ENCODE measurements around the gene PRR12.
A peak's percentile ranks its signal among the peaks of the same experiment; 100 is the strongest.
"Not testable (repeated sequence)": the region's sequence is repeated elsewhere in the genome, so short reads cannot be mapped to it uniquely, and the experiment has no call there.

PRR12 gene

GRCh38 chr19:49624967-49625910 is 34.3 kb downstream of the PRR12 start:
- no peak for DNase-seq

DNA sequence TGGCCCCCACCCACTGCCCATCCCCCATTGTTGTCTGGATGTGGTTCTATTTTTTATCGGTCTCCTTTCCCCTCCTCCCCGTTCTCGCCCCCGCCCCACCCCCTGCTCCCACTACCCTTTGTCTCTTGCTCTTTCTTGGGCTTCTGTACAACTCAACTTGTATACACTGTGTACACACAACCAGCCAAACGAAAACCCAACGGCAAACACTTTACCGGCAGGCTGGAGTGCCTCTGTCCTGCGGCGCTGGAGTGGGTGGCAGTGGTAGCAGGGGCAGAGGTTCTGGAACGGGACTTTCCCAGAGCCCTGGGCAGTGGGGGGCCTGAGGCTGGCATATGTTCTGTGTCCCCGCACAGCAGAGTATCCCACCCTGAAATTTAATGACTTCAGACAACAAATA is 35.2 kb downstream of the PRR12 start:
- DNase-seq, result no peak

- DNase-seq, result no peak
These were observed 38.7 kb downstream of the PRR12 start for GRCh38 chr19:49629659-49630058.

DNA sequence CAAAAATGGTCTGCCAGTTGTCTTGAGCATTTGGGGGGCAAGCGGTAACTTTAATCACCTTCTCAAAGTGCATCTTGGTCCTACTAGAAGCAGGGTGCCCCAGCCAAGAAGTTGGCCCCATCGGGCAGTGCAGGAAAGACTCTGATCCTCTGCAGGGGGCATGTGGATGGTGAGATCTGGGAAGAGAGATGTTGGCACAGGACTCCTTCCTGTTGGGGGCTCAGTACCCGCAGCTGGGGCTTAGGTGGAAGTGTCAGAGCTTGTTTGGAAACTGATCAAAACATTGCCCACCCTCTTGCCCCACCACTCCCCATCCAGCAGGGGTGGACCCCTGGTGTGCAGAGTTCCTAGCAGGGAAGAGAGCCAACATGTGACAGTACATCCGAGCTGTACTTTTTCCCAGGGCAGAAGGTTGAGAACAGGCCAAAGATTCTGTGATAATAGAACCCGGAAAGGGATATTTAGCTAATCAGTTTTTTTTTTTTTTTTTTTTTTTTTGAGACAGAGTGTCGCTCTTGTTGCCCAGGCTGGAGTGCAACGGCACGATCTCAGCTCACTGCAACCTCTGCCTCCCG is 40.1 kb downstream of the PRR12 start:
- DNase-seq, result no peak

GRCh38 chr19:49631610-49632192 is 40.7 kb downstream of the PRR12 start:
- DNase-seq, result no peak

DNA sequence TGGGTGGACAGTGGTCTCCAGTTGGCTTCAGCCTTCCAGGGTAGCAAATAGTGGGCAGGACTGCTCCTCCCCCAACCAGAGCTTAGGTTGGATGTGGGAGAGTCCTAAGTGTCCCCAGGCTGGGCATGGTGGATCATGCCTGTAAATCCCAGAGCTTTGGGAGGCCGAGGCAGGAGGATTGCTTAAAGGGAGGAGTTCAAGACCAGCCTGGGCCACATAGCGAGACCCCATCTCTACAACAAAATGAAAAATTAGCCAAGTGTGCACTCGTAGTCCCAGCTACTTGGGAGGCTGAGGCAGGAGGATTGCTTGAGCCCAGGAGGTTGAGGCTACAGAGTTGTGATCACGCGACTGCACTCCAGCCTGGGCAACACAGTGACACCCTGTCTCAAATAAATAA is 41.6 kb downstream of the PRR12 start:
- DNase-seq, result no peak

- not testable (repeated sequence) for DNase-seq
These were observed 42.3 kb downstream of the PRR12 start for GRCh38 chr19:49633273-49633672.

DNA sequence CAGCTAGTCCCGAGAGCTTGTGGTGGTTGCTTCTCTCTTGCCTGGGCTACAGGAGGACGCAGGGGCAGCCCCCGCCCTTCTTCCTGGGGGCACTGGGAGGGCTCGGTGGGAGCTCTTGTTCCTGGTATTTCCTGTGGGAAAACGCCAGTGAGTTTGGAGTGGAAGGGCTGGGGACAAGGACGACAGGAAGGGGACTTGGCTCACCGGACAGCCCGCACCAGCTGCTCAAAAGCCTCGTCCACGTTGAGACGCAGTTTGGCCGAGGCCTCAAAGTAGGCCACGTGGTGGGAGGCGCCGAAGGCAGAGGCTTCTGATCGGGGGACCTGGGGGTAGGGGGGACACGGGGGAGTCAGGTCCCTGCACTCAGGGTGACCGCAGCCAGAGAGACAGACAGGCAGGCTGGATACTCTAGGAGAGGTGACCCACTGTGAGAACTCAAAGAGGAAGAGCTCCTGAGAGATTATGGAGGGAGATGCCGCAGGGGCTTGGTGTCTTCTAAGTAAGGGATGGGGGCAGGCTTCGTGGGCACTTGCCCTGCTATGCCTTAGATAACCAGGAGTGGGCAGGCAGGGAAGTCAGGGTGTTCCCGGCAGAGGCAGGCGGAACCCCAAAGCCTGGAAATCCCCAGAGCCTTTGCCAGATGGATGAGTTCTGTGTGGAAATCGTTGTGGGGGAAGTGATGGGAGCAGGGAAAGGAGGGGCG is 44.7 kb downstream of the PRR12 start:
- no peak for DNase-seq

- DNase-seq, result no peak
These were observed 45.4 kb downstream of the PRR12 start for GRCh38 chr19:49636233-49636932.

DNA sequence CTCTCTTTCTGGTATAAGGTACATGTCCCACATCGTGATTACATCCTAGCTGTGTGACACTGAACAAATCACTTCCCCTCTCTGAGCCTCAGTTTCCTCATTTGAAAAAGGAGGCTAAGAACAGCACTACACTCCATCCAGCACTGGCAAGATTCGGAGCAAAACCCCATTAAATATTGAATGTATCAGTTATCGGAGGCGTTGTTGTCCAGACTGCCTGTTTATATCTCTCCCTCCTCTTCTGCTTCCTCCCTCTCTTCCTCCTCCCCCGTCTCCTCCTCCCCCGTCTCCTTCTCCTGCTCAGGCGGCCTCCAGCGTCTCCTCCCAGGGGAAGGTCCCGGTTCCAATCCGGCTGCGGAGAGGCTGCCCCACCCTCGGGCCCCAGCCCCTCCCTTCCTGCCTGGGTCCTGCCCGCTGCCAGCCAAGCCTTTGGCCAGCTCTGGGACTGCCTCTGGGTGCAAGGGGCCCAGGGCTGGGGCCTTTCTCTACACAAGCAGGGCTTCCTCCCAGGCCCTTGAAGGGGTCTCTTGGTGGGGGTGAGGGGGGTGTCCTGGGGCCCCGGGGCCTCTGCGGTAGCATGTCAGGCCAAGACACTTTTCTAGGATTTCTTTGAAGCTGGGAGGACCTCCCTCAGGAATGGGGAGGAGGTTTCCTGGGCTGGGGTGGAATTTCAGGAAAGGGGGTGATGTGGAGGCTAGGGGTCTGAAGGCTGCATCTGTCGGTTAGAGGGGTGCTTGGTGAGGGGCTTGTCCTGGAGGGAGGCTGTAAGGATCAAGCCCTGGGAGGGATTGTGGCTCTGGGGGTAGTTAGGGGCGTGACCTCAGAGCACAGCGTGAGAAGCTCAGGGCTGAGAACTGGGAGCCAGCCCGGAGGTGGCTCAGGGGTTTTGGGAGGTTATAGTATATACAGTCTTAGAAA is 47.1 kb downstream of the PRR12 start:
- DNase-seq, result no peak

GRCh38 chr19:49639401-49640112 is 48.6 kb downstream of the PRR12 start:
- DNase-seq, result no peak

DNA sequence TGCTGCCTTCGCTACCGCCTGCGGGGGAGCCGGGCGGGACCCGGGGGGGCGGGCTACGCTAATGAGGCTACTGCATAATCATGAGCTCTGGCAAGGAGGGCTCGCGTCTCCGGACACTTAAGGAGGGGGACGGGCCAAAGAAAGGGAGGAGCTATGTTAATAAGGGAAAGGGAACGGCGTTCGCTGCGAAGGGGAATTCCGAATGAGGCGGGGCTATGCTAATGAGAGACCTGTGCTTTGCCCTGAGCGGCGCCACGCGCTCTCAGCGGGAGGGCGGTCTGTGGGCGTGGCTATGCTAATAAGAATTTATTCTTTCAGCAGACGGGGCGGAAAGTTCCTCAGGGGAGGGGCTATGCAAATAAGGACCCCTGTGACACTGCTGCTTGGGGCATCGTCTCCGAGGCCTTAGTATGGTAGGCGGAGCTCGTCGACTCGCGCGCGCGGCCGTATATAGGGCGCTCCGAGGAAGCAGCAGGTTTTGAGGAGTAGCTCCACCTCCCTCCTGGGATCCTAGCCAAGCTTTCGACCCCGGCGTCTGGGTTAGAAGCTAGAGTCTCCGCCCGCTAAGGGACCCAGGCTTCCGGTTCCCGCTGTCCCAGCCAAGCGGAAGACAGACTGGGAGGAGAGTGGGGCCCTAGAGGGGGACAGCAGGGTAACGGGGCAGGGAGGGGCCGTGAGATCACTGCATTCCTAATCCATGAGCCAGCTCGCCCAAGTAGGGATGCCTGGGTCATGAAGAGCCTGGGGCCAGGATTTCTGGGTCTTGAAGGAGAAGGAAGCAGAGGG is 49.3 kb downstream of the PRR12 start, which contains the start of gene RRAS:
Gene RRAS, minus strand, starts transcription at position 31 of the 786 bp plus-strand sequence. CDS start 45 bp downstream, outside the sequence.
- peak; percentile 99 for DNase-seq

GRCh38 chr19:49641688-49642491 is 50.9 kb downstream of the PRR12 start, which contains the start of gene SCAF1:
Gene SCAF1 (plus strand): TSS chr19:49642209. CDS start chr19:49645027, 2,818 bp downstream.
- peak; percentile 100 for DNase-seq

DNA sequence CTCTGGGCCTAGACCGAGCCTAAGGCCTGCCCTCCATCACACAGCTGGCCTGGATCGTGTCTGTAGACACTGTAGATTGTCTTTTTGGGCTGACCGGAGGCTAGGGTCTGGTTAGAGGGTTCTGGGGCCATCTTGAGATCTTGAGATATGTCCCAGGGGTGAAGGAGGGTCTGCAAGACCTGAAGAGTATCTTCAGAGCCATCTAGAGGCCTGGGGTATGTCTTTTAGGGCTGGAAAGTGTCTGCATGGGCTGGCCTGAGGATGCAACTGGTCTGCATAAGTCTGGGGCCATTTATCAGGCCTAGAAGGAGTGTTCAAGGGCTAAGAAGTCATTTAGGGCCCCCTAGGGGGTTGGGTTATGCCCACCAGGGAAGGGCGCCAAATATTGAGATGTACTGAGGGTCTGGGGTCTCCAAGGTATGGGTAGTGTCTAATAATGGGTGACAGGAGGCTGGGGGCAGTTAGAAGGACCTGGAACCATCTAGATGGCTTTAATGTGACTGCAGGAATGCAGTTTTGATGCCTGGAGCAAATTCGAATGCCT is 51.6 kb downstream of the PRR12 start:
- DNase-seq, result no peak

- no peak for DNase-seq
These were observed 52.5 kb downstream of the PRR12 start for GRCh38 chr19:49643466-49643865.

DNA sequence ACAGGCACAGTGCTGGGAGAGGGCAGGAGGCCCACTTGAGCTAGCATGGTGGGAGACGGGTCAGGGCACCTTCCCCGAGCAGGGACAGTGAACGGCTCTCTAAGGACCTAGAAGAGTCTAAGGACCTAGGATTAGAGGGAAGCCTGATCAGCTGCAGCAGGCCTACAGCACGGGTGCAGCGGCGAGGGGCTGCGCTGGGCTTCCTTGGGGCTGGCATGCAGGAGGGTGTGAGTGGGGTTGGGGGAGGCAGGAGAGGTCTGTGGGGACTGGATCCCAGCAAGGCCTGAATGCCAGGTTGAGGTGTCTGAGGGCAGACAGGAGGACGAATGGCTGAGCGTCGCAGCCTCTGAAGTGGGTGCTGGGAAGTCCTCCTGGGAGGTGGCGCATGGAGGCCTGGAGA is 54.6 kb downstream of the PRR12 start:
- DNase-seq, result no peak

- DNase-seq, result no peak
These were observed 55.0 kb downstream of the PRR12 start for GRCh38 chr19:49645995-49646394.

GRCh38 chr19:49646586-49646985 is 55.6 kb downstream of the PRR12 start:
- DNase-seq, result no peak

Measured in NCI-H1930 (cell line).